CD4-positive, alpha-beta T cell treated with Interleukin-1 beta for 1 hour (primary cell): ENCODE measurements around the gene CERS6.
"Not testable (repeated sequence)": the region's sequence is repeated elsewhere in the genome, so short reads cannot be mapped to it uniquely, and the experiment has no call there.

ENCODE experiments used
- DNase-seq, 2 donors: peaks; one replicate each; pipeline ENCODE4 v3.0.0-alpha.2; 2020 to 2022

CERS6 gene

GRCh38 chr2:168455645-168456520 lies at the start of gene CERS6:
TSS of gene CERS6 (plus strand) at chr2:168456272. CDS start at chr2:168456449, 177 bp downstream.
- peak; percentile 76 to 87 for DNase-seq

DNA sequence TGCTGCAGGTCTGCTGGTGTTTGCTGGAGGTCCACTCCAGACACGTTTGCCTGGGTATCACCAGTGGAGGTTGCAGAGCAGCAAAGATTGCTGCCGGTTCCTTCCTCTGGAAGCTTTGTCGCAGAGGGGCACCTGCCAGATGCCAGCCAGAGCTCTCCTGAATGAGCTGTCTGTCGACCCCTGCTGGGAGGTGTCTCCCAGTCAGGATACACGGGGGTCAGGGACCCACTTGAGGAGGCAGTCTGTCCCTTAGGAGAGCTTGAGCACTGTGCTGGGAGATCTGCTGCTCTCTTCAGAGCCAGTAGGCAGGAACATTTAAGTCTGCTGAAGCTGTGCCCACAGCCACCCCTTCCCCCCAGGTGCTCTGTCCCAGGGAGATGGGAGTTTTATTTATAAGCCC lies 43.8 kb upstream of the CERS6 start:
- not testable (repeated sequence) for DNase-seq

GRCh38 chr2:168413101-168413500 lies 43.0 kb upstream of the CERS6 start:
- not testable (repeated sequence) for DNase-seq

- DNase-seq = no peak
Measured at GRCh38 chr2:168416555-168416954, 39.5 kb upstream of the CERS6 start.

- DNase-seq = no peak
Measured at GRCh38 chr2:168422584-168422983, 33.5 kb upstream of the CERS6 start.

DNA sequence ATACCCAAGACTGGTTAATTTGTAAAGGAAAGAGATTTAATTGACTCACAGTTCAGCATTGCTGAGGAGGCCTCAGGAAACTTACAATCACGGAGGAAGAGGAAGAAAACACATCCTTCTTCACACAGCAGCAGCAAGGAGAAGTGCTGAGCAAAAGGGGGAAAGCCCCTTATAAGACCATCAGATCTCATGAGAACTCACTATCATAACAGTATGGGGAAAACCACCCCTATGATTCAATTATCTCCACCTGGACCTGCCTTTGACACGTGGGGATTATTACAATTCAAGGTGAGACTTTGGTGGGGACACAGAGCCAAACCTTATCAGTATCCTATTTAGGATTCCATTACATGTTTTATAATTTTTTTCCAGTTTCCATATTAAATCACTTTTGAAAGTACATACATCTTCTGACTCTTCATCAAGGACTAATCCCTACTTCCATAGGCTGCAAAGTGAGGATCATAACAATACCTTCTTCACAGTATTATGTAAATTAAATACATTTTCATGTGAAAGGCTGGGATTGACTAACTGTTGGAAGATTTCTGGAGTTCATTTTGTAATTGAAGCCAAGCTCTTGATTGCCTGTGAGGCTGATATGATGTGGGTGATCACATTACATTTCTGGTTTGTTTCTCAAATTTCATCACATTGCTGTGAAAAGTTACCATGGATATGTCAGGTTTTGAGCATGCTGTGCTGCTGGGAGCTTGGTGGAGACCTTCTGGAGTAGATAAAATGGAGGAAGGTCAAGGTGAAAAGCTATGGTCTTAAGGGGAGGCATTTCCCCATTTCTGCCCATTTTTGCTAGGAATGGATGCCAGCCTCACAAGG lies 31.7 kb upstream of the CERS6 start:
- DNase-seq = no peak

DNA sequence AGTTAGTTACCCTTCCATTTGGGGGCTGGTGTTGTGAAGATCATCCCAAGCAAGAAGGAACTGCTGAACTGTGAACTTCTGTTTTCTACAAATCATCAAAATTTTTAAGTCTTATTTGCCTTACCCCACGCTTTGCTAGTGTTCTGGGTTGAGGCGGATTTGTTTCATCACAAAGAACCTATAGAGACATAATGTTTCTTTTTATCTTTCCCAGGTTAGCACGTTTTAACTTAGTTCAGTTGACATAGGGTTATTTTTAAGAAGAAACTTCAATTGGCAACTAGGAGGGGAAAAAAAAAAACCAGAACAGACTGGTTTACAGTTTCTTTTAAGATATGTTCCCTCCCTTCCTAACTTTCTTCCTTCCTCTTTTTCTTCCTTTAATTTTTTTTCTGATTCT lies 31.1 kb upstream of the CERS6 start:
- no peak for DNase-seq

DNA sequence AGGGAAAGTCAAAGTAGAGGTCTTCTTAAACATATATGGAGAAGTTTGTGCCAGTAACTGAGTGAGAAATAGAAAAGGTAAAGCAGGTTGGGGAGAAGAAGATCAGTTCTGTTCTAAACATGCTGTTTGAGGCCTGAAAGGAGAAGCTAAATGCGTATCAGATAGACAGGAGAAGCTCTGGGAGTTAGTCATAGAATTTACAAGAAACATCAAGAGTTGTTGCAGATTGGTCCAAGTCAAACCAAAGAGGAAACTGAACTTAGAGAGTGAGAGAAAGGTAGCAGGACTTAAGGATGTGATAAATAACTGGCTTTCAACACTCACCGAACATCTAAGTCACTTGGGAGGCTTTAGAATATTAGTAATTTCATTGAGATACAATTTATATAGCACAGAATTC lies 29.2 kb upstream of the CERS6 start:
- no peak for DNase-seq

GRCh38 chr2:168427451-168427850 lies 28.6 kb upstream of the CERS6 start:
- no peak for DNase-seq

DNA sequence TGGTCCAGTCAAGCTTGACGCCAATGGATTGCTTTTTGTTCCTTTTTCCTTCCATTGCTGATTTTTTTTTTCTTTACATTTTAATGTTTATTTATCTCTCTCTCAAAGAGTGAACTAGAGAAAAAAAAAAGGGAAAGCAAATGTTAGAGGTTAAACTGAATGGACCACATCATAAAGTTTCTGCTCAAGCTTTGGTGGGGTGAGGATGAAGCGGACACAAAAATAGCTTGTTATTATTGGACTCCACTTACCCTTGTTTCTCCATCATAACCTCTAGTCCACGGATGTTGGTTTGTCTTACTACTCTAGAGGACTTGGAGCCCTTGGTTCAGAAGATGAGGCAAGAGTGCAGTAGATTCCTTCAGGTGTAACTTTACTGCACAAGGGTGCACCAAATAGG lies 27.6 kb upstream of the CERS6 start:
- no peak for DNase-seq

DNA sequence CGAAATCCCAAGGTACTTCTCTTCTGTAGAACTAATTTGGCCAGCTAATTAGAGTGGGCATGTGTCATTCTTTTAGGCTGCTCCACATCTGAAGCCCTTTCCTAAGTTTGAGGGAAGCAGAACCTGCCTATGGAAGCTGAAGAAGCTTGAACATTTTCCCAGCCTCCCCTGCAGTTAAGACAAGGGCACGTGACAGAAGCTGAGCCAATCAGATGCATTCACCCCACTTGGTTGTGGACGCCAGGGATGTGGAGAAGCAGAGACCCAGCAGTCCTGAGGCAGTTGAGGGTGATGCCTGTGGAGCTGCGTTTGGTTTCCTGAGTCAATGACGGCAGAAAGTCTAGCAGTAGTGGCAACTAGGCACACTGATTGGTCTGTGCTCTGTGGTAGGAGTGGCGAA lies 26.1 kb upstream of the CERS6 start:
- DNase-seq = no peak

DNA sequence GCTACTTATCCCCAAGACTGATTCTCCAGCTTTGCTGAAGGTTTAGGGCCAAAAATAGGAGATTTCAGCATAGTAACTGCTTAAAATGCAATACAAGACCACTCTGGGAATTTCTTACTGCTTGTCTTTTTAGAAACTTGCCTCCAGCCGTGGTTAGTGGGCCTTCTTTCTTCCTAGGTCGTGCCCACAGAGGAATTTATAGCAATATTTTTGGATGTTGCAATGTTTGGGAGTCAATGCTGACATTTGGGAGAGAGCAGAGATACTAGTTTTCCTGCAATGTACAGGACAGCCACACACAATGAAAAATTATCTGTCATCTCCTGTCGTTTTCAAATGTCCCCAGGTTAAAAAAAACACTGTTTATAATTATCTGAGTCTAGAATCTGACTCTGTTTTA lies 25.6 kb upstream of the CERS6 start:
- DNase-seq = no peak

DNA sequence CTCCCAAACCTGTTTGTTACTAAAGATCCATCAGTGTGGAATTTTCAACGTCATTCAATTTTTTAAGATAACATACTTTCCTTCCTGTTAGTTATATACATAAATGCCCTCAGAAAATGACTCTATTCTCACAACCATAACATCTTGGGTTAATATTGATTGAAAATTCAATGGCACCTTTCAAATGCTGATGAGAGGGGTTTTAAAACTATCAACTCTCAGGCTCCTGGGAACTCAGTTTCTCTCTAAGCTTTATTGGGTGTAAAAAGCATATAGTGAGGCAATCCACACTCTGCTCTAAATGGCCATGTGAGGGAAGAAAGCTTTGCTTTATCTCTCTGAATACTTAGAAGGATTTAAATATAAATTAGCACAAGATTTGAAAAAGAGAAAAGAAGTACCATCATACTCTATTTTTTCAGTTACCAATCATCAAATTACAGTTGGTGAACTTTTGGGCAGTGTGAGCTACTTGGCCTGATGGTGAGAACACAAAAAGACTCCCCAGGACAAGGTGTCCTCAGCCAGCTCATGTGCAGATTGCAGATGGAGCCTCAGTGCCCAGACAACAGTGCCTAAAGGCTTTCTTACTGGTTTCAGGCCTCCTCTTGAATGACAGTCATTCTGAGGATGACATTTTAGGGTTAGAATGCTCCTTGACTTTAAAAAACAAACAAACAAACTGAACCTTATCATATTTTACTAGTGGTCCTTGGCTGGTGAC lies 24.6 kb upstream of the CERS6 start:
- no peak for DNase-seq

DNA sequence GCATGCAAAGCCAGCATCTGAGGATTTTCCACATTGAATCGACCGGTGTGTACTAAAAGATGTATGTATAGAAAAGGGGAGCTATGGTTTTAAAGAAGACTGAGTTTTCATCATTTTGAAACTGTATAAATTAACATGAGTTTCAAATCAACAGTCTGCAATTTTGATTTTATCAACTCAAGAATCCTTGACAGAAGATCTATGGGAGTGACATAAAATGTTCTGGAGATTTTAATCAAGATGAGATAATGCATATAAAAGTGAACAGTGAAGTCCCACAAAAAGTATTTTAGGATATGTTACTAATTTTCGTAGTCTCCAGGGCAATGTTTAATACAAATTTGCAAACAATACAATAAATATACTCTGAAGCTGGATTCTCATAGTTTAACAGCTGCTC lies 24.0 kb upstream of the CERS6 start:
- DNase-seq = no peak

DNA sequence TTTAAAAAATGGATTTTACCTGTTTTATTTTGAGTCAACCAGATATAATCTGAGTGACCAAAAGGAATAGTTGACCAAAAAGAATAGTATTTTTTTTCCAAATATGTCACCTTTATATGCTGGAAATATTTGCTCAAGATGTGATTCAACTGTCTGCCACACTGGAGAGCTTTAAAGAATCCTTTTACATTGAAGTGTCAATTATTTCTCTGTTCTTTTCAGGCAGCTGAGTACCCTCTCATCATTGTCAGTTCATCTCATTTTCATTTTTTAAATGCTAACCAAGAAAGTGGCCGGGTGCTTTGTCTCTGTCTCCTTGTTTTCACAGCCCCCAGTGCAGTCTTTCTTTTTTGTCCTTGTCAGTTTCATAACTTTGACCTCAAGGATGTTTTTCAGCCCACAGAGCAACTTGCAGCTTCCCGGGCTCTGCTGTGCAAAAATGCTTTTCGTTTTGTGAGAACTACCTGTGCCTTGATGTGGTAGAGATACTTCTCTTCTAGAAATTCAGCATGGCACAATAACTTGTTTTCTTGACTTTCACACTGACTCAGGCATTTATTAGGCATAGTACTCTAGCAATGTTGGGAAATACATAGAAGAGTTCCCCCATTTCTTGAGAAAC lies 23.4 kb upstream of the CERS6 start:
- DNase-seq = peak in 1 of 2 donors; percentile 24

- DNase-seq = no peak
Measured at GRCh38 chr2:168433527-168433926, 22.5 kb upstream of the CERS6 start.

- no peak for DNase-seq
Measured at GRCh38 chr2:168434146-168434545, 21.9 kb upstream of the CERS6 start.

DNA sequence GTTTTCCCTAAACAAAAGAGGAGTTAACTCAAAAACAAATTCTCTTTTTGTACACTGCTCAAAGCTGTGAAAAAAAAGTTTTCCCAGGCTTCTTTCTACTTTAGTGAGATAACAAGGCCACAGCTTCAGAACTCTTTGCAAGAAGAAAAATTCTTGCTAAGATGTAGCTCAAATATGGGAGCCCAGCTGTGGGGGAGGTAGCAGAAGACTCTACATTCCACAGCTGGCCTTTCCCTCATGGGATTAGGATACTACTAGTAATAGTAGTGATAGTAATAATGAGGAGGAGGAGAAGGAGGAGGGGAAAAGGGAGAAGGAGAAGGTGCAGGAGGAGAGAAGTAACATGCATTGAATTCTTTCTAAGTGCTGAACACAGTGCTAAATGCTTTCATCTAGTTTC lies 19.2 kb upstream of the CERS6 start:
- no peak for DNase-seq

- no peak for DNase-seq
Measured at GRCh38 chr2:168438553-168438952, 17.5 kb upstream of the CERS6 start.

DNA sequence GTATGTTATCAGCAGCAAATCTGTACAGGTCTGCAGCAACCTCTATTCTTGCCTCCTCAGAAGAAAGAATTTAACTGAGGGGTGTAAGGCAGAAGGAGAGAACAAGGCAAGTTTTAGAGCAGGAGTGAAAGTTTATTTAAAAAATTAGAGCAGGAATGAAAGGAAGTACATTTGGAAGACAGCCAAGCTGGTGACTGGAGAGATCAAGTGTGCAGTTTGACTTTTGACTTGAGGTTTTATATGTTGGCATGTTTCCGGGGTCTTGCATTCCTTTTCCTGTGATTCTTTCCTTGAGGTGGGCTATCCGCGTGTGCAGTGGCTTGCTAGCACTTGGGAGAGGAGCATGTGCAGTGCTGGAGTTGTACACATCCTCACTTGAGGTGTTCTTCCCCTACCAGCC lies 16.5 kb upstream of the CERS6 start:
- no peak for DNase-seq

GRCh38 chr2:168441214-168441872 lies 14.7 kb upstream of the CERS6 start:
- no peak for DNase-seq

GRCh38 chr2:168443818-168444217 lies 12.3 kb upstream of the CERS6 start:
- no peak for DNase-seq
